IMR-90 (cell line): ENCODE data around the gene SELENOO. TPM values are rescaled to one million over a fixed set of nuclear protein-coding genes. Genes with fewer than 3 reads are reported as not detected.

Experiments used
- ATAC-seq: fragments of 200-7000 bp; cut with Tn5 transposase; 2 replicates; pipeline ENCODE4 v1.9.1; 2020; ENCODE audit warnings: low read depth, mild to moderate bottlenecking, moderate library complexity
- BruUV-seq: library from RNA; stranded (reverse); fragments of 400-500 nt; replicated peaks from 2 replicates; lab custom pipeline; 2021; lab: Mats Ljungman, UMichigan
- CTCF ChIA-PET: fragments of 300-600 bp; formaldehyde crosslinking; extraction: SDS; loops from one replicate; lab custom pipeline; 2021; ENCODE audit warnings: antibody characterized with exemption; lab: Yijun Ruan, JAX
- POLR2A ChIA-PET: fragments of 300-600 bp; sonication (Branson Sonifier 250); formaldehyde crosslinking; loops from one replicate; lab custom pipeline; 2022; ENCODE audit warnings: antibody characterized with exemption; ENCODE audit not compliant: unreplicated experiment; lab: Charles Lee
- DNase-seq: peaks from one replicate; pipeline ENCODE4 v3.0.0; 2013
- H2AFZ ChIP-seq: replicated peaks from 2 replicates; pipeline ENCODE3; 2013; ENCODE audit warnings: low read length, mild to moderate bottlenecking; ENCODE audit not compliant: poor library complexity
- H2AK5ac ChIP-seq: 2 replicates; pipeline ENCODE4 v1.6.1; 2013; ENCODE audit warnings: low read depth, low read length, inconsistent platforms
- H2AK9ac ChIP-seq: replicated peaks from 2 replicates; pipeline ENCODE3; 2013; ENCODE audit warnings: mild to moderate bottlenecking, low read depth, low read length, moderate library complexity; ENCODE audit not compliant: poor library complexity
- H2BK120ac ChIP-seq: 2 replicates; pipeline ENCODE4 v1.6.1; 2013; ENCODE audit warnings: low read depth, low read length, inconsistent platforms
- H2BK15ac ChIP-seq: 3 replicates; pipeline ENCODE4 v1.6.1; 2013; ENCODE audit warnings: low read depth, low read length, inconsistent platforms
- H2BK20ac ChIP-seq: 2 replicates; pipeline ENCODE4 v1.6.1; 2013; ENCODE audit warnings: low read depth, mild to moderate bottlenecking, inconsistent platforms, low read length, moderate library complexity
- H2BK5ac ChIP-seq: 2 replicates; pipeline ENCODE4 v1.6.1; 2013; ENCODE audit warnings: mild to moderate bottlenecking, low read depth, low read length, inconsistent platforms; ENCODE audit not compliant: poor library complexity, severe bottlenecking
- H3K14ac ChIP-seq: replicated peaks from 2 replicates; pipeline ENCODE4 v1.6.1; 2013; ENCODE audit warnings: low read depth, low read length, inconsistent platforms
- H3K18ac ChIP-seq: 2 replicates; pipeline ENCODE4 v1.6.1; 2013; ENCODE audit warnings: low read depth, low read length, control low read depth
- H3K23ac ChIP-seq: 2 replicates; pipeline ENCODE4 v1.6.1; 2013; ENCODE audit warnings: low read depth, low read length, inconsistent platforms
- H3K27ac ChIP-seq: 2 replicates; pipeline ENCODE4 v1.5.1; 2013; ENCODE audit warnings: mild to moderate bottlenecking, control low read depth, low read length; ENCODE audit not compliant: insufficient read depth
- H3K27me3 ChIP-seq: 2 replicates; pipeline ENCODE4 v1.6.1; 2013; ENCODE audit warnings: low read length; ENCODE audit not compliant: control insufficient read depth, insufficient read depth
- H3K36me3 ChIP-seq: 2 replicates; pipeline ENCODE4 v1.6.1; 2013; ENCODE audit warnings: low read length, mixed read lengths; ENCODE audit not compliant: control insufficient read depth, insufficient read depth
- H3K4ac ChIP-seq: 2 replicates; pipeline ENCODE4 v1.6.1; 2013; ENCODE audit warnings: low read depth, low read length, inconsistent platforms
- H3K4me1 ChIP-seq: 2 replicates; pipeline ENCODE4 v1.6.1; 2013; ENCODE audit warnings: low read length, mixed read lengths; ENCODE audit not compliant: control insufficient read depth, insufficient read depth
- H3K4me2 ChIP-seq: 2 replicates; pipeline ENCODE4 v1.6.1; 2013; ENCODE audit warnings: low read depth, mild to moderate bottlenecking, control low read depth, low read length, moderate library complexity
- H3K4me3 ChIP-seq: 2 replicates; pipeline ENCODE4 v1.5.1; 2013; ENCODE audit warnings: low read depth, mild to moderate bottlenecking, control low read depth, low read length, moderate library complexity; ENCODE audit not compliant: insufficient read depth
- H3K56ac ChIP-seq: 2 replicates; pipeline ENCODE4 v1.6.1; 2013; ENCODE audit warnings: low read length, inconsistent platforms; ENCODE audit not compliant: insufficient read depth; ENCODE audit errors: extremely low read depth
- H3K79me1 ChIP-seq, 2 experiments: 2 replicates each; pipeline ENCODE4 v1.6.1; 2013; ENCODE audit warnings: low read length in 2 of 2, inconsistent platforms in 1 of 2, low read depth in 1 of 2
- H3K9ac ChIP-seq: 2 replicates; pipeline ENCODE4 v1.6.1; 2013; ENCODE audit warnings: low read depth, low read length, control low read depth
- H3K9me1 ChIP-seq: 2 replicates; pipeline ENCODE4 v1.6.1; 2013; ENCODE audit warnings: low read length, inconsistent platforms; ENCODE audit not compliant: insufficient read depth
- H3K9me3 ChIP-seq: 2 replicates; pipeline ENCODE4 v1.6.1; 2013; ENCODE audit warnings: low read length; ENCODE audit not compliant: control insufficient read depth, insufficient read depth
- H4K20me1 ChIP-seq: 2 replicates; pipeline ENCODE4 v1.6.1; 2013; ENCODE audit warnings: low read length, inconsistent platforms; ENCODE audit not compliant: insufficient read depth
- H4K5ac ChIP-seq: 2 replicates; pipeline ENCODE4 v1.6.1; 2013; ENCODE audit warnings: mild to moderate bottlenecking, low read depth, low read length, control low read depth
- H4K8ac ChIP-seq, 2 experiments: 2 replicates each; pipeline ENCODE4 v1.6.1; 2013; ENCODE audit warnings: low read depth in 2 of 2, low read length in 2 of 2, control low read depth in 1 of 2, inconsistent platforms in 1 of 2
- H4K91ac ChIP-seq: 2 replicates; pipeline ENCODE4 v1.6.1; 2013; ENCODE audit warnings: low read depth, low read length, inconsistent platforms; ENCODE audit not compliant: insufficient read depth
- CEBPB ChIP-seq: IDR thresholded peaks from 2 replicates; pipeline ENCODE4 v1.6.1; 2012; ENCODE audit warnings: low read depth, low read length, improper control_type of control experiment
- CHD1 ChIP-seq: IDR thresholded peaks from 2 replicates; pipeline ENCODE4 v1.6.1; 2012; ENCODE audit warnings: low read depth, low read length, improper control_type of control experiment
- CTCF ChIP-seq: conservative IDR thresholded peaks from 2 replicates; pipeline ENCODE4 v1.5.1; 2012; ENCODE audit warnings: mild to moderate bottlenecking, low read depth, low read length, improper control_type of control experiment
- FOS ChIP-seq: fragments of 150-350 bp; IDR thresholded peaks from 2 replicates; pipeline ENCODE4 v1.6.1; 2016; ENCODE audit warnings: low read depth, low read length
- MAZ ChIP-seq: IDR thresholded peaks from 2 replicates; pipeline ENCODE4 v1.6.1; 2012; ENCODE audit warnings: low read depth, mild to moderate bottlenecking, low read length, improper control_type of control experiment, moderate library complexity, borderline replicate concordance
- MXI1 ChIP-seq: IDR thresholded peaks from 2 replicates; pipeline ENCODE4 v1.6.1; 2012; ENCODE audit warnings: low read depth, mild to moderate bottlenecking, low read length, moderate library complexity, borderline replicate concordance
- RCOR1 ChIP-seq: IDR thresholded peaks from 2 replicates; pipeline ENCODE4 v1.6.1; 2012; ENCODE audit warnings: mild to moderate bottlenecking, low read length, improper control_type of control experiment; ENCODE audit not compliant: insufficient replicate concordance
- RFX5 ChIP-seq: IDR thresholded peaks from 2 replicates; pipeline ENCODE4 v1.8.0; 2012; ENCODE audit warnings: low read depth, mild to moderate bottlenecking, low read length, moderate library complexity
- SMC3 ChIP-seq: fragments of 150-350 bp; IDR thresholded peaks from 2 replicates; pipeline ENCODE4 v1.6.1; 2016; ENCODE audit warnings: low read depth, mild to moderate bottlenecking, antibody characterized with exemption, low read length, moderate library complexity
- USF2 ChIP-seq: fragments of 150-350 bp; IDR thresholded peaks from 2 replicates; pipeline ENCODE4 v1.6.1; 2017; ENCODE audit warnings: mild to moderate bottlenecking, antibody characterized with exemption, low read length, low read depth
- WGBS, 2 experiments: methylation state at CpG; one replicate each; pipeline versions ENCODE4 v1.1.5 to v1.1.7; 2013; ENCODE audit warnings: missing lambda C conversion rate in 2 of 2; ENCODE audit not compliant: insufficient read length in 1 of 2; ENCODE audit errors: extremely low coverage in 2 of 2; 5-methylcytosine and 5-hydroxymethylcytosine counted together
- dilution Hi-C: fragments of 300-500 bp; cut with HindIII; formaldehyde crosslinking; loops from one replicate; pipeline ENCODE4 v1.14.3; 2018; ENCODE audit warnings: low sequenced_read_pairs; ENCODE audit not compliant: unreplicated experiment
- in situ Hi-C: fragments of 300-500 bp; cut with MboI; formaldehyde crosslinking; loops from 3 replicates; pipeline ENCODE4 v1.14.3; 2019; ENCODE audit warnings: low sequenced_read_pairs, inconsistent platforms, mixed read lengths
- intact Hi-C: fragments of 100-400 bp; cut with micrococcal nuclease; formaldehyde crosslinking; loops from 2 replicates; pipeline ENCODE4 v1.10.0; 2022
- polyA plus RNA-seq, 3 experiments: library from polyadenylated mRNA; depleted of rRNA; stranded (reverse); fragments of >200 nt; gene quantifications; 2 replicates each; pipeline ENCODE4 v1.2.3, GENCODE V29; 2012; ENCODE audit warnings: low replicate concordance in 1 of 3
- total RNA-seq: library from RNA; depleted of rRNA; stranded (reverse); fragments of >200 nt; gene quantifications from 2 replicates; pipeline ENCODE4 v1.2.3, GENCODE V29; 2012
- TF ChIP-seq, protein P1 (sequence below): fragments of 150-350 bp; IDR thresholded peaks from 2 replicates; pipeline ENCODE4 v1.6.1; 2016; ENCODE audit warnings: low read depth, mild to moderate bottlenecking, low read length, moderate library complexity, borderline replicate concordance

Gene SELENOO
- total and polyA plus RNA-seq, 2 of the 4 experiments (the other 2 are of a cell fraction) = 10.4 to 21.4 TPM

GRCh38 chr22:50193621-50194020, 7.2 kb upstream of the SELENOO start:
- H2BK15ac ChIP-seq = no peak overlapping the region
- H3K9me1 ChIP-seq = 0 out of 2 replicates have a peak, but pooled peaks cover 3% of the 10 kb centered on the region
- H3K4me2 ChIP-seq = no peak overlapping the region
- H3K14ac ChIP-seq = no peak overlapping the region
- no peak overlapping the region for H2BK20ac ChIP-seq
- no peak overlapping the region for H3K9ac ChIP-seq
- no peak for ATAC-seq
- H2BK5ac ChIP-seq = no peak overlapping the region
- H4K91ac ChIP-seq = no peak overlapping the region
- H3K4me3 ChIP-seq = no peak overlapping the region
- H3K27ac ChIP-seq = no peak overlapping the region
- no peak overlapping the region for H3K18ac ChIP-seq
- peaks cover 35% of the 10 kb centered on the region for H3K36me3 ChIP-seq
- TF ChIP-seq MXI1 (no peak), MAZ (no peak), RFX5 (no peak), CEBPB (no peak), RCOR1 (no peak), FOS (no peak), USF2 (no peak), SMC3 (no peak), CHD1 (no peak), CTCF (no peak)
- TF ChIP-seq, protein P1, sequence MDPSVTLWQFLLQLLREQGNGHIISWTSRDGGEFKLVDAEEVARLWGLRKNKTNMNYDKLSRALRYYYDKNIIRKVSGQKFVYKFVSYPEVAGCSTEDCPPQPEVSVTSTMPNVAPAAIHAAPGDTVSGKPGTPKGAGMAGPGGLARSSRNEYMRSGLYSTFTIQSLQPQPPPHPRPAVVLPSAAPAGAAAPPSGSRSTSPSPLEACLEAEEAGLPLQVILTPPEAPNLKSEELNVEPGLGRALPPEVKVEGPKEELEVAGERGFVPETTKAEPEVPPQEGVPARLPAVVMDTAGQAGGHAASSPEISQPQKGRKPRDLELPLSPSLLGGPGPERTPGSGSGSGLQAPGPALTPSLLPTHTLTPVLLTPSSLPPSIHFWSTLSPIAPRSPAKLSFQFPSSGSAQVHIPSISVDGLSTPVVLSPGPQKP = no peak
- H3K27me3 ChIP-seq = no peaks in the 10 kb centered on the region
- no TSS peak for BruUV-seq
- H4K8ac ChIP-seq = no peak overlapping the region
- H3K23ac ChIP-seq = no peak overlapping the region
- H3K79me1 ChIP-seq = peaks cover 12 to 49% of the 10 kb centered on the region in 2 experiments
- ChIA-PET CTCF (no interaction called here), POLR2A (no interaction called here)
- DNase-seq = no peak
- H2AK9ac ChIP-seq = no peak overlapping the region
- 100% methylated on average over 1 of the region's 8 CpGs; no CpG with 5 or more reads in 1 of the 2 experiments for WGBS, 2 experiments
- no peak overlapping the region for H2AK5ac ChIP-seq
- dilution Hi-C loops = no loop called here
- peaks cover 39% of the 10 kb centered on the region for H4K20me1 ChIP-seq
- intact Hi-C loops = no loop called here
- H4K5ac ChIP-seq = no peak overlapping the region
- in situ Hi-C loops = no loop called here
- H3K4me1 ChIP-seq = peaks cover 13% of the 10 kb centered on the region; the same call in 1 of the 2 replicates
- no peaks in the 10 kb centered on the region for H3K9me3 ChIP-seq
- H2AFZ ChIP-seq = no peak overlapping the region
- no peak overlapping the region for H3K56ac ChIP-seq
- no peak overlapping the region for H2BK120ac ChIP-seq
- H3K4ac ChIP-seq = no peak overlapping the region
